Right lobe of liver (tissue), 4 donors: Measurements from ENCODE around the gene ZNF292.

Experiments
- CTCF ChIP-seq, 4 donors: fragments of 200-600 bp in 3 of 4; fragments of 450-650 bp in 1 of 4; IDR thresholded peaks; one replicate each; pipeline versions ENCODE4 v1.5.1 to v1.8.0; 2016 to 2022; ENCODE audit warnings: antibody characterized with exemption in 4 of 4, mild to moderate bottlenecking in 2 of 4
- POLR2A ChIP-seq: fragments of 450-650 bp; IDR thresholded peaks from one replicate; pipeline ENCODE4 v1.6.1; 2017; ENCODE audit warnings: antibody characterized with exemption, mild to moderate bottlenecking
- donor health status: DM: no; HTN: no; CAD: no.
- donor health status: DM: no; HTN: no; CAD: no.
- donor health status: DM: no; HTN: yes; CAD: no.

- no peak for TF ChIP-seq POLR2A
- no peak for TF ChIP-seq CTCF (IDR thresholded peaks at IDR 0.05)
Measured at GRCh38 chr6:87127737-87128136, 27.6 kb upstream of the ZNF292 start.
